Stimulated activated CD4-positive, alpha-beta T cell treated with anti-CD3 and anti-CD28 coated beads, Interleukin-1b, Interleukin-23, amount 100 ng/mL, for 4 hours (primary cell): Measurements from ENCODE around the gene NOM1.
"Not testable (repeated sequence)": the region's sequence is repeated elsewhere in the genome, so short reads cannot be mapped to it uniquely, and the experiment has no call there.

Source experiments
- DNase-seq, 2 donors: peaks; one replicate each; pipeline ENCODE4 v3.0.0-alpha.2; 2020; ENCODE audit warnings: low read depth in 2 of 2

NOM1 gene

GRCh38 chr7:156949541-156950380 is at the start of gene NOM1:
Gene NOM1 (plus strand): TSS chr7:156949712. CDS start chr7:156949738, 26 bp downstream.
- peak; percentile 89 to 93 for DNase-seq

GRCh38 chr7:156900093-156900492 is 49.4 kb upstream of the NOM1 start:
- DNase-seq = not testable (repeated sequence)

GRCh38 chr7:156903232-156903909 is 46.1 kb upstream of the NOM1 start:
- DNase-seq = no peak

GRCh38 chr7:156906200-156906649 is 43.3 kb upstream of the NOM1 start:
- DNase-seq = no peak

- no peak for DNase-seq
These were observed 41.9 kb upstream of the NOM1 start for GRCh38 chr7:156907656-156908055.

- DNase-seq = not testable (repeated sequence)
These were observed 39.8 kb upstream of the NOM1 start for GRCh38 chr7:156909574-156910252.

- no peak for DNase-seq
These were observed 30.9 kb upstream of the NOM1 start for GRCh38 chr7:156918635-156919034.

- DNase-seq = no peak
These were observed 30.3 kb upstream of the NOM1 start for GRCh38 chr7:156919132-156919713.

GRCh38 chr7:156920076-156920475 is 29.4 kb upstream of the NOM1 start:
- DNase-seq = no peak

- DNase-seq = not testable (repeated sequence)
These were observed 28.8 kb upstream of the NOM1 start for GRCh38 chr7:156920487-156921373.

GRCh38 chr7:156922304-156922703 is 27.2 kb upstream of the NOM1 start:
- DNase-seq = not testable (repeated sequence)

- not testable (repeated sequence) for DNase-seq
These were observed 23.7 kb upstream of the NOM1 start for GRCh38 chr7:156925821-156926220.

GRCh38 chr7:156927571-156928405 is 21.7 kb upstream of the NOM1 start:
- DNase-seq = no peak

GRCh38 chr7:156928406-156928747 is 21.1 kb upstream of the NOM1 start:
- DNase-seq = no peak

- no peak for DNase-seq
These were observed 19.5 kb upstream of the NOM1 start for GRCh38 chr7:156929789-156930539.

- DNase-seq = no peak
These were observed 17.5 kb upstream of the NOM1 start for GRCh38 chr7:156932006-156932405.

- no peak for DNase-seq
These were observed 14.3 kb upstream of the NOM1 start for GRCh38 chr7:156935250-156935649.

GRCh38 chr7:156936766-156937165 is 12.7 kb upstream of the NOM1 start:
- not testable (repeated sequence) for DNase-seq

- DNase-seq = no peak
These were observed 8.9 kb upstream of the NOM1 start for GRCh38 chr7:156940421-156941122.
